Mesendoderm (in vitro differentiated cells): ENCODE measurements around the gene ATE1.

ENCODE experiments used
- DNase-seq: peaks from one replicate; pipeline ENCODE4 v3.0.0; 2013
- H2AK5ac ChIP-seq: 2 replicates; pipeline ENCODE4 v1.6.1; 2013; ENCODE audit warnings: low read length, inconsistent platforms
- H2BK120ac ChIP-seq: 2 replicates; pipeline ENCODE4 v1.6.1; 2013; ENCODE audit warnings: low read depth, mild to moderate bottlenecking, low read length, moderate library complexity, mixed read lengths
- H2BK15ac ChIP-seq: replicated peaks from 2 replicates; pipeline ENCODE4 v1.6.1; 2013; ENCODE audit warnings: low read depth, mild to moderate bottlenecking, moderate library complexity
- H2BK5ac ChIP-seq: 2 replicates; pipeline ENCODE4 v1.6.1; 2013; ENCODE audit warnings: low read length, inconsistent platforms
- H3K18ac ChIP-seq: 2 replicates; pipeline ENCODE4 v1.6.1; 2013; ENCODE audit warnings: mild to moderate bottlenecking, low read length, mixed read lengths
- H3K23ac ChIP-seq: one replicate; pipeline ENCODE4 v1.6.1; 2013; ENCODE audit warnings: low read length
- H3K27ac ChIP-seq: 2 replicates; pipeline ENCODE4 v1.5.1; 2013; ENCODE audit warnings: low read depth, mild to moderate bottlenecking, inconsistent platforms, low read length, moderate library complexity
- H3K27me3 ChIP-seq: 2 replicates; pipeline ENCODE4 v1.6.1; 2013; ENCODE audit warnings: low read length, control low read depth, mild to moderate bottlenecking, inconsistent platforms; ENCODE audit not compliant: insufficient read depth, poor library complexity
- H3K36me3 ChIP-seq: 2 replicates; pipeline ENCODE4 v1.6.1; 2013; ENCODE audit warnings: low read length, inconsistent platforms; ENCODE audit not compliant: control insufficient read depth, insufficient read depth
- H3K4ac ChIP-seq: one replicate; pipeline ENCODE4 v1.6.1; 2013; ENCODE audit warnings: low read depth, mild to moderate bottlenecking, low read length, moderate library complexity
- H3K4me1 ChIP-seq: 2 replicates; pipeline ENCODE4 v1.6.1; 2013; ENCODE audit warnings: low read depth, low read length, inconsistent platforms; ENCODE audit not compliant: control insufficient read depth
- H3K4me2 ChIP-seq: 2 replicates; pipeline ENCODE4 v1.6.1; 2013; ENCODE audit warnings: low read length
- H3K4me3 ChIP-seq: 2 replicates; pipeline ENCODE4 v1.5.1; 2013; ENCODE audit warnings: mild to moderate bottlenecking, low read length
- H3K56ac ChIP-seq: one replicate; pipeline ENCODE4 v1.6.1; 2013; ENCODE audit warnings: low read length
- H3K79me1 ChIP-seq: 2 replicates; pipeline ENCODE4 v1.6.1; 2013; ENCODE audit warnings: low read length, inconsistent platforms
- H3K79me2 ChIP-seq: 2 replicates; pipeline ENCODE4 v1.6.1; 2013; ENCODE audit warnings: mild to moderate bottlenecking, low read length; ENCODE audit not compliant: control insufficient read depth, insufficient read depth
- H3K9ac ChIP-seq: 2 replicates; pipeline ENCODE4 v1.6.1; 2013; ENCODE audit warnings: low read length, inconsistent platforms
- H4K5ac ChIP-seq: one replicate; pipeline ENCODE4 v1.6.1; 2013; ENCODE audit warnings: low read length
- H4K8ac ChIP-seq: one replicate; pipeline ENCODE4 v1.6.1; 2013; ENCODE audit warnings: low read depth, mild to moderate bottlenecking, control low read depth, low read length, moderate library complexity
- WGBS: extraction: QIAGEN DNeasy Blood & Tissue Kit; methylation state at CpG from one replicate; pipeline ENCODE4 v1.1.7; 2013; ENCODE audit warnings: low lambda C conversion rate, missing lambda C conversion rate; ENCODE audit not compliant: insufficient coverage; ENCODE audit errors: extremely low coverage; 5-methylcytosine and 5-hydroxymethylcytosine counted together

The ATE1 gene

GRCh38 chr10:121853950-121854349 is 73.9 kb downstream of the ATE1 start:
- H3K4ac ChIP-seq, result no peak overlapping the region
- no peak overlapping the region for H2BK15ac ChIP-seq
- H3K56ac ChIP-seq, result no peak overlapping the region
- H3K23ac ChIP-seq, result no peak overlapping the region
- no peak overlapping the region for H4K5ac ChIP-seq
- no peaks in the 10 kb centered on the region for H3K27me3 ChIP-seq
- no peaks in the 10 kb centered on the region for H3K4me1 ChIP-seq
- no peak overlapping the region for H3K18ac ChIP-seq
- no peak for DNase-seq
- no peak overlapping the region for H2BK5ac ChIP-seq
- H3K27ac ChIP-seq, result no peak overlapping the region
- no peak overlapping the region for H2AK5ac ChIP-seq
- H3K79me1 ChIP-seq, result no peaks in the 10 kb centered on the region
- no peaks in the 10 kb centered on the region for H3K79me2 ChIP-seq
- H2BK120ac ChIP-seq, result no peak overlapping the region
- H3K4me3 ChIP-seq, result no peak overlapping the region
- no peak overlapping the region for H4K8ac ChIP-seq
- no peak overlapping the region for H3K9ac ChIP-seq
- no peaks in the 10 kb centered on the region for H3K36me3 ChIP-seq
- H3K4me2 ChIP-seq, result no peak overlapping the region

GRCh38 chr10:121851786-121852185 is 76.0 kb downstream of the ATE1 start:
- no peaks in the 10 kb centered on the region for H3K79me2 ChIP-seq
- DNase-seq, result no peak
- H3K4me1 ChIP-seq, result no peaks in the 10 kb centered on the region
- H3K36me3 ChIP-seq, result no peaks in the 10 kb centered on the region
- no peak overlapping the region for H2BK5ac ChIP-seq
- H3K56ac ChIP-seq, result no peak overlapping the region
- no peak overlapping the region for H3K4me2 ChIP-seq
- H3K23ac ChIP-seq, result no peak overlapping the region
- no peak overlapping the region for H4K5ac ChIP-seq
- H3K27me3 ChIP-seq, result no peaks in the 10 kb centered on the region
- no peak overlapping the region for H2BK15ac ChIP-seq
- no peak overlapping the region for H3K18ac ChIP-seq
- no peak overlapping the region for H2BK120ac ChIP-seq
- H3K79me1 ChIP-seq, result no peaks in the 10 kb centered on the region
- H4K8ac ChIP-seq, result no peak overlapping the region
- no peak overlapping the region for H3K27ac ChIP-seq
- H3K9ac ChIP-seq, result no peak overlapping the region
- H3K4me3 ChIP-seq, result no peak overlapping the region
- H2AK5ac ChIP-seq, result no peak overlapping the region
- WGBS, result no CpG with 5 or more reads among the region's 1 CpG
- no peak overlapping the region for H3K4ac ChIP-seq

GRCh38 chr10:121848082-121848481 is 79.7 kb downstream of the ATE1 start:
- Histone ChIP-seq H4K5ac (no peak overlapping the region), H3K4me1 (no peaks in the 10 kb centered on the region), H2AK5ac (no peak overlapping the region), H3K4me3 (no peak overlapping the region), H3K79me1 (no peaks in the 10 kb centered on the region), H2BK120ac (no peak overlapping the region), H3K27me3 (no peaks in the 10 kb centered on the region), H2BK5ac (no peak overlapping the region), H3K4ac (no peak overlapping the region), H3K79me2 (no peaks in the 10 kb centered on the region), H2BK15ac (no peak overlapping the region), H3K4me2 (no peak overlapping the region), H3K9ac (no peak overlapping the region), H4K8ac (no peak overlapping the region), H3K56ac (no peak overlapping the region), H3K23ac (no peak overlapping the region), H3K18ac (no peak overlapping the region), H3K27ac (no peak overlapping the region), H3K36me3 (no peaks in the 10 kb centered on the region)
- DNase-seq, result no peak
- WGBS, result no CpG with 5 or more reads among the region's 8 CpGs

- Histone ChIP-seq H4K5ac (no peak overlapping the region), H3K4me3 (no peak overlapping the region), H3K79me2 (no peaks in the 10 kb centered on the region), H3K4me2 (no peak overlapping the region), H3K23ac (no peak overlapping the region), H2BK5ac (no peak overlapping the region), H2BK15ac (no peak overlapping the region), H3K27ac (no peak overlapping the region), H3K4ac (no peak overlapping the region), H3K79me1 (peaks cover under 1% of the 10 kb centered on the region), H2BK120ac (no peak overlapping the region), H3K9ac (no peak overlapping the region), H4K8ac (no peak overlapping the region), H3K18ac (no peak overlapping the region), H3K36me3 (no peaks in the 10 kb centered on the region), H3K27me3 (no peaks in the 10 kb centered on the region), H3K4me1 (no peaks in the 10 kb centered on the region), H2AK5ac (no peak overlapping the region), H3K56ac (no peak overlapping the region)
- peak; percentile 55 for DNase-seq
- no CpG with 5 or more reads among the region's 2 CpGs for WGBS
Measured at GRCh38 chr10:121846555-121846954, 81.3 kb downstream of the ATE1 start.

- Histone ChIP-seq H3K18ac (no peak overlapping the region), H3K56ac (no peak overlapping the region), H3K79me1 (peaks cover 1% of the 10 kb centered on the region), H3K9ac (no peak overlapping the region), H4K8ac (no peak overlapping the region), H3K4ac (no peak overlapping the region), H2BK120ac (no peak overlapping the region), H2BK5ac (no peak overlapping the region), H2AK5ac (no peak overlapping the region), H3K36me3 (no peaks in the 10 kb centered on the region), H4K5ac (no peak overlapping the region), H3K79me2 (no peaks in the 10 kb centered on the region), H3K4me2 (no peak overlapping the region), H2BK15ac (no peak overlapping the region), H3K23ac (no peak overlapping the region), H3K27me3 (no peaks in the 10 kb centered on the region), H3K27ac (no peak overlapping the region), H3K4me3 (no peak overlapping the region), H3K4me1 (no peaks in the 10 kb centered on the region)
- DNase-seq, result no peak
- WGBS, result no CpG with 5 or more reads among the region's 3 CpGs
Measured at GRCh38 chr10:121845044-121845784, 82.6 kb downstream of the ATE1 start.

- no peak overlapping the region for H3K9ac ChIP-seq
- H2AK5ac ChIP-seq, result no peak overlapping the region
- H3K18ac ChIP-seq, result no peak overlapping the region
- H3K27ac ChIP-seq, result no peak overlapping the region
- no peaks in the 10 kb centered on the region for H3K79me2 ChIP-seq
- no peak overlapping the region for H3K23ac ChIP-seq
- no peak overlapping the region for H4K5ac ChIP-seq
- H3K36me3 ChIP-seq, result no peaks in the 10 kb centered on the region
- H2BK15ac ChIP-seq, result no peak overlapping the region
- no peak overlapping the region for H3K4me3 ChIP-seq
- no peak overlapping the region for H3K4ac ChIP-seq
- no peaks in the 10 kb centered on the region for H3K4me1 ChIP-seq
- no peak overlapping the region for H4K8ac ChIP-seq
- peaks cover 1% of the 10 kb centered on the region for H3K79me1 ChIP-seq
- DNase-seq, result no peak
- WGBS, result no CpG with 5 or more reads among the region's 3 CpGs
- H2BK5ac ChIP-seq, result no peak overlapping the region
- no peaks in the 10 kb centered on the region for H3K27me3 ChIP-seq
- no peak overlapping the region for H3K4me2 ChIP-seq
- H2BK120ac ChIP-seq, result no peak overlapping the region
- no peak overlapping the region for H3K56ac ChIP-seq
Measured at GRCh38 chr10:121844537-121844936, 83.3 kb downstream of the ATE1 start.
